ENCODE measurements around the gene SCML1. TPM values are rescaled to one million over a fixed set of nuclear protein-coding genes. Genes with fewer than 3 reads are reported as not detected.

Gene SCML1
- polyA plus RNA-seq, 1 donor (not counting 4 experiments of a cell fraction or from before 2014, with no cell fraction given): 19.9 TPM

DNA sequence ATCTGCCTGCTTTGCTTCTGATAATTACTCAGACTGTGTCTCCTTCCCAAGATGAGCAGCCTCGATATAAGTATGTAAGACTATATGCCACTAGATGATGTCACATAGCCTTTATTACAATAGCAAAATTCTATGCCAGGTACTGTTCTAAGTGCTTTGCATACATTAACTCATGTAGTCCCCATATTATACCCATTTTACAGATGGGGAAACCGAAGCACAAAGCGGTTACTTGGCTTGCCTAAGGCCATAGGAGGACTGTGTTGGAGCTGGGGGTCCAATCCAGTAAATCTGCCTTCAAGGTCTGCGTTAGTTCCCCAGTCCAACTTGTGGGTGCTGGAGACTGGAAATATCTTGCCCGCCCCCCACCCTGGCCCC, 826 bp upstream of the SCML1 start:
- no peaks in the 10 kb centered on the region for H3K27me3 ChIP-seq (ENCODE audit: control insufficient read depth, extremely low read depth, insufficient read depth, low read length)
- H3K4me3 ChIP-seq (ENCODE audit: control insufficient read depth in 2 of 3, extremely low read depth in 1 of 3, insufficient read depth in 2 of 3, low read depth in 1 of 3, low read length in 3 of 3): peak overlapping the region in 2 of 3 experiments; percentile 23 to 31
- no peaks in the 10 kb centered on the region for H3K36me3 ChIP-seq (ENCODE audit: control insufficient read depth in 2 of 2, extremely low read depth in 1 of 2, insufficient read depth in 2 of 2, low read length in 2 of 2)
- no peaks in the 10 kb centered on the region for H4K20me1 ChIP-seq (ENCODE audit: control insufficient read depth, extremely low read depth, insufficient read depth, low read length)
- no peak for DNase-seq (ENCODE audit: low read depth, low spot score)
- no peaks in the 10 kb centered on the region for H3K4me1 ChIP-seq (ENCODE audit: control insufficient read depth, extremely low read depth, insufficient read depth, low read length)
- dilution Hi-C loops (cut with MboI; ENCODE audit: extremely low pct_ligation_motif_present, low sequenced_read_pairs): no loop called here
- no peaks in the 10 kb centered on the region for H3K9me1 ChIP-seq (ENCODE audit: control insufficient read depth, extremely low read depth, insufficient read depth, low read length)
- H2AFZ ChIP-seq (ENCODE audit: control insufficient read depth, low read length): no peak overlapping the region
- peak overlapping the region; percentile 53 for H3K27ac ChIP-seq (ENCODE audit: control insufficient read depth, insufficient read depth, low read length)
- no peaks in the 10 kb centered on the region for H3K9me3 ChIP-seq (ENCODE audit: control insufficient read depth, low read depth, low read length)
- TF ChIP-seq, protein P1, sequence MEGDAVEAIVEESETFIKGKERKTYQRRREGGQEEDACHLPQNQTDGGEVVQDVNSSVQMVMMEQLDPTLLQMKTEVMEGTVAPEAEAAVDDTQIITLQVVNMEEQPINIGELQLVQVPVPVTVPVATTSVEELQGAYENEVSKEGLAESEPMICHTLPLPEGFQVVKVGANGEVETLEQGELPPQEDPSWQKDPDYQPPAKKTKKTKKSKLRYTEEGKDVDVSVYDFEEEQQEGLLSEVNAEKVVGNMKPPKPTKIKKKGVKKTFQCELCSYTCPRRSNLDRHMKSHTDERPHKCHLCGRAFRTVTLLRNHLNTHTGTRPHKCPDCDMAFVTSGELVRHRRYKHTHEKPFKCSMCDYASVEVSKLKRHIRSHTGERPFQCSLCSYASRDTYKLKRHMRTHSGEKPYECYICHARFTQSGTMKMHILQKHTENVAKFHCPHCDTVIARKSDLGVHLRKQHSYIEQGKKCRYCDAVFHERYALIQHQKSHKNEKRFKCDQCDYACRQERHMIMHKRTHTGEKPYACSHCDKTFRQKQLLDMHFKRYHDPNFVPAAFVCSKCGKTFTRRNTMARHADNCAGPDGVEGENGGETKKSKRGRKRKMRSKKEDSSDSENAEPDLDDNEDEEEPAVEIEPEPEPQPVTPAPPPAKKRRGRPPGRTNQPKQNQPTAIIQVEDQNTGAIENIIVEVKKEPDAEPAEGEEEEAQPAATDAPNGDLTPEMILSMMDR (optimal IDR thresholded peaks at IDR 0.05 in 1 of 3, IDR thresholded peaks at IDR 0.05 in 1 of 3, conservative IDR thresholded peaks at IDR 0.05 in 1 of 3; ENCODE audit: extremely low read depth in 1 of 3, insufficient read depth in 2 of 3, low read length in 3 of 3): no peak
- TF ChIP-seq EZH2 (IDR thresholded peaks at IDR 0.05; ENCODE audit: low read length): no peak
- peaks cover 22% of the 10 kb centered on the region for H3K79me2 ChIP-seq (ENCODE audit: control insufficient read depth, insufficient read depth, low read length)
- no peak for FAIRE-seq
- no peak overlapping the region for H3K4me2 ChIP-seq (ENCODE audit: control insufficient read depth, extremely low read depth, insufficient read depth, low read depth, low read length)
- H3K9ac ChIP-seq (ENCODE audit: control insufficient read depth, extremely low read depth, insufficient read depth, low read length): no peak overlapping the region

DNA sequence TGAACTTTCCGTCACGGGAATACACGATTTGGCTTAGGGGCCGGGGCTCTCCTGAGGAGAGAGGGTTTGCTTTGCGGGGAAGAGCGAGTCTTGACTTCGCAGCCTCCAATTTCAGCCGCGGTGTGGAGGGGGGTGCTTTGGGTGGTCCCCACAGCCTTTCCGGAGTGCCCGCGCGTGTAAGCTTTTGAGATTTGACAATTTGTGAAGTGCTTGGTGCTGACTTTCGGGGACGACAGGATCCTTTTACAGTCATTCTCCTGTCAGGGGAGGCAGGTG, 355 bp downstream of the SCML1 start:
- dilution Hi-C loops (cut with MboI; ENCODE audit: extremely low pct_ligation_motif_present, low sequenced_read_pairs): no loop called here
- FAIRE-seq: no peak
- peak overlapping the region; percentile 65 for H3K4me2 ChIP-seq (ENCODE audit: control insufficient read depth, extremely low read depth, insufficient read depth, low read depth, low read length)

More for the DNA sequence above, 355 bp downstream of the SCML1 start:
- Histone ChIP-seq H3K4me3 (ENCODE audit: control insufficient read depth in 2 of 3, extremely low read depth in 1 of 3, insufficient read depth in 2 of 3, low read depth in 1 of 3, low read length in 3 of 3) (peak overlapping the region; percentile 50 to 80 (median 79)), H2AFZ (ENCODE audit: control insufficient read depth, low read length) (peak overlapping the region; percentile 81), H3K27me3 (ENCODE audit: control insufficient read depth, extremely low read depth, insufficient read depth, low read length) (no peaks in the 10 kb centered on the region), H3K36me3 (ENCODE audit: control insufficient read depth in 2 of 2, extremely low read depth in 1 of 2, insufficient read depth in 2 of 2, low read length in 2 of 2) (no peaks in the 10 kb centered on the region), H3K9me3 (ENCODE audit: control insufficient read depth, low read depth, low read length) (no peaks in the 10 kb centered on the region), H3K9ac (ENCODE audit: control insufficient read depth, extremely low read depth, insufficient read depth, low read length) (peak overlapping the region; percentile 75), H3K9me1 (ENCODE audit: control insufficient read depth, extremely low read depth, insufficient read depth, low read length) (no peaks in the 10 kb centered on the region), H3K4me1 (ENCODE audit: control insufficient read depth, extremely low read depth, insufficient read depth, low read length) (no peaks in the 10 kb centered on the region), H3K79me2 (ENCODE audit: control insufficient read depth, insufficient read depth, low read length) (peaks cover 27% of the 10 kb centered on the region), H3K27ac (ENCODE audit: control insufficient read depth, insufficient read depth, low read length) (peak overlapping the region; percentile 80), H4K20me1 (ENCODE audit: control insufficient read depth, extremely low read depth, insufficient read depth, low read length) (no peaks in the 10 kb centered on the region)
- DNase-seq (ENCODE audit: low read depth, low spot score): no peak
- no peak for TF ChIP-seq EZH2 (IDR thresholded peaks at IDR 0.05; ENCODE audit: low read length)
- TF ChIP-seq, protein P1 (optimal IDR thresholded peaks at IDR 0.05 in 1 of 3, IDR thresholded peaks at IDR 0.05 in 1 of 3, conservative IDR thresholded peaks at IDR 0.05 in 1 of 3; ENCODE audit: extremely low read depth in 1 of 3, insufficient read depth in 2 of 3, low read length in 3 of 3): no peak
